Endothelial cell of umbilical vein (primary cell): ENCODE measurements around the gene GUK1.

ENCODE experiments used
- POLR2A ChIP-seq: IDR thresholded peaks from 2 replicates; pipeline ENCODE4 v1.6.1; 2012; ENCODE audit warnings: low read depth, mild to moderate bottlenecking, control low read depth, low read length
- POLR2AphosphoS5 ChIP-seq: IDR thresholded peaks from 2 replicates; pipeline ENCODE4 v1.6.1; 2012; ENCODE audit warnings: low read depth, mild to moderate bottlenecking, control low read depth, low read length, moderate library complexity; ENCODE audit not compliant: insufficient read depth
- TF ChIP-seq, protein P1 (sequence below): IDR thresholded peaks from 2 replicates; pipeline ENCODE4 v1.6.1; 2011; ENCODE audit not compliant: insufficient read depth, insufficient read length

DNA sequence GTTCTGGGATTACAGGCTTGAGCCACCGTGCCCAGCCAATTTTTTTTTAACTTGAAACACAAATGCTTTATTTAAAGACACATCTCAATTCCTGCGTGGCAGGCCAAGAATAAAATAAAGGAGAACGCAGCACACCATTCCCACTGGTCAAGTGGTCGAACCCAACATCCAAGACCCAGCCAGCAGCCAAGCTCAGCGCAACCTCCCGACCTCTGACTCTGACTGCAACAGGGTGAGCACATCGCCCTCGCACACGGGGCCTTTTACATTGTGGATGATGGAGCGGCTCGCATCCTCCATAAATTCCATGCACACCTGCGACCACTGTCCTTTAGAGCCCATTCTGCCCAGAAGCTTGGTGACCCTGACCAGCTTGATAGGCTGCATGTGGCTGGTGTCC, 5.5 kb upstream of the GUK1 start:
- TF ChIP-seq POLR2A (no peak), POLR2AphosphoS5 (no peak)
- TF ChIP-seq, protein P1, sequence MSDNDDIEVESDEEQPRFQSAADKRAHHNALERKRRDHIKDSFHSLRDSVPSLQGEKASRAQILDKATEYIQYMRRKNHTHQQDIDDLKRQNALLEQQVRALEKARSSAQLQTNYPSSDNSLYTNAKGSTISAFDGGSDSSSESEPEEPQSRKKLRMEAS: no peak
